IgD-negative memory B cell (primary cell): ENCODE data around the gene INHBB. TPM values are rescaled to one million over a fixed set of nuclear protein-coding genes. Genes with fewer than 3 reads are reported as not detected.

Experiments
- H3K27ac Mint-ChIP-seq, 3 donors: one replicate each; pipeline ENCODE4 v1.8.0; 2020 to 2022; ENCODE audit warnings: mild to moderate bottlenecking in 3 of 3, mixed read lengths in 3 of 3, moderate library complexity in 1 of 3
- H3K27me3 Mint-ChIP-seq: one replicate; pipeline ENCODE4 v1.8.0; 2021; ENCODE audit warnings: mixed read lengths
- H3K36me3 Mint-ChIP-seq: one replicate; pipeline ENCODE4 v1.8.0; 2020; ENCODE audit warnings: mild to moderate bottlenecking, mixed read lengths
- H3K4me1 Mint-ChIP-seq, 3 donors: one replicate each; pipeline ENCODE4 v1.8.0; 2020 to 2022; ENCODE audit warnings: mixed read lengths in 3 of 3, mild to moderate bottlenecking in 1 of 3
- H3K4me3 Mint-ChIP-seq, 4 donors: one replicate each; pipeline ENCODE4 v1.8.0; 2020 to 2022; ENCODE audit warnings: mild to moderate bottlenecking in 4 of 4, mixed read lengths in 4 of 4, moderate library complexity in 3 of 4
- H3K9me3 Mint-ChIP-seq, 3 donors: one replicate each; pipeline ENCODE4 v1.8.0; 2020 to 2021; ENCODE audit warnings: mixed read lengths in 3 of 3, mild to moderate bottlenecking in 1 of 3
- polyA plus RNA-seq: library from polyadenylated mRNA; unstranded; fragments of 300-500 nt; fragmentation: Illumina TruSeq; gene quantifications from one replicate; pipeline ENCODE4 v1.2.3, GENCODE V29; 2021

The INHBB gene
- polyA plus RNA-seq, 1 donor from 2014 or later, result not detected

DNA sequence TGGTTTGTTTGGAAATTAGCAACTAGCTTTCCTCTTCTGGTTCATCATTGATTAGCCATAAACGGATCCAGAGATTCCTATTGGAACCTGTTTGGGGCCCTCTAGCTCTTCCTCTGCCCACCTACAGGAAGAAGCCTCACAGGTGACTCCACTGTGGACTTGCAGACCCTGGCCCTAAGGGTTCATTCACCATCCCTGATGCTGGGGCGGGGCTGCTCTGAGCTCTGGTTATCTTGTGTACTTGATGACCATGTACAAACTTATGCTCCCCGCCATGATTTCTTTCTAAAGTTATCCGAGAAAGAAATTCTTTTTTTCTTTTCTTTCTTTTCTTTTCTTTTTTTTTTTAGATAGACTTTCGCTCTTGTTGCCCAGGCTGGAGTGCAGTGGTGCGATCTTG is 33.9 kb upstream of the INHBB start:
- H3K36me3 Mint-ChIP-seq, result no peaks in the 10 kb centered on the region
- H3K4me3 Mint-ChIP-seq, result peak overlapping the region in 1 of 4 donors; percentile 81
- H3K27ac Mint-ChIP-seq, result no peak overlapping the region
- H3K27me3 Mint-ChIP-seq, result peaks cover 11% of the 10 kb centered on the region
- peaks cover 17 to 24% (median 20%) of the 10 kb centered on the region in 3 donors for H3K4me1 Mint-ChIP-seq
- H3K9me3 Mint-ChIP-seq, result no peaks in the 10 kb centered on the region

DNA sequence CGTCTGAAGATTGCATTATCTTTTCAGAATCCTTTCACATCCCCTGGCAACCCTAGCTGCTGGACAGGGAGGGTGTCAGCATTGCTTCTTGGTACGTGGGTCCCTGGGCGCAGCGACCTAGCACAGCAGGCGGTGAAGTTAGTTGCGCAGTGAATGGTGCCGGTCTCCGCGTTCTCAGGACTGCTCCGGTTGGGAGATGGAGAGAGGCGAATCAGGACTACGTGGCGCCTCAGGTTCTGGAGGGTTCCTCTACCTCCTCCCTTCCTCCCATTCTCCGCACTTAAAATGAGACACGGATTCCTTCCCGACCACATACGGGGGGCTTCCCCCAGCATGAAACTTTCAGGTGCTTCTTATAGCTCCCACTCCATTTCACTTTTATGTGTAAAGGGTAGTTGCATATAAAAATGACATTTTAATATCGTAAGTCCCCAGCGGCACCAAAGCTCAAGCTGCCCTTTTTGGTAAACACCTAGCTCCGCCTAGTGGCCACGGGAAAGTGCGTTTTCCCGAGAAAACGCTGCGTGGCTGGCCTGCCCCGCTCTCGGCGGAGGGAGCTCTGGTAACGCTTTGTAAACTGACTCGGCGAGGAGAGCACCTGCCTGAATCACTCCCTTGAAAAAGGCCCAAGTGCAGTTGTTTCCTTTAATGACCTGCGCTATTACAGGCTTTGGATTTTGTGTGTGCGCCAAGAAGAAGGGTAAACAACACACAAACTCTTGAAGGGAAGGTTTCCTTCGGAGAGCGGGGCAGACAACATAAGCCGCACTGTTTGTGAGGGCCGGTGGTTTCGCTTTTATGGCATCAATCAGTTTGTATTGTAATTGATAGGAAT is 32.9 kb upstream of the INHBB start:
- Mint-ChIP-seq H3K27me3 (peaks cover 13% of the 10 kb centered on the region), H3K27ac (no peak overlapping the region), H3K36me3 (no peaks in the 10 kb centered on the region), H3K9me3 (no peaks in the 10 kb centered on the region), H3K4me1 (peaks cover 12 to 18% (median 16%) of the 10 kb centered on the region in 3 donors), H3K4me3 (peak overlapping the region; percentile 30 to 92 (median 82))

DNA sequence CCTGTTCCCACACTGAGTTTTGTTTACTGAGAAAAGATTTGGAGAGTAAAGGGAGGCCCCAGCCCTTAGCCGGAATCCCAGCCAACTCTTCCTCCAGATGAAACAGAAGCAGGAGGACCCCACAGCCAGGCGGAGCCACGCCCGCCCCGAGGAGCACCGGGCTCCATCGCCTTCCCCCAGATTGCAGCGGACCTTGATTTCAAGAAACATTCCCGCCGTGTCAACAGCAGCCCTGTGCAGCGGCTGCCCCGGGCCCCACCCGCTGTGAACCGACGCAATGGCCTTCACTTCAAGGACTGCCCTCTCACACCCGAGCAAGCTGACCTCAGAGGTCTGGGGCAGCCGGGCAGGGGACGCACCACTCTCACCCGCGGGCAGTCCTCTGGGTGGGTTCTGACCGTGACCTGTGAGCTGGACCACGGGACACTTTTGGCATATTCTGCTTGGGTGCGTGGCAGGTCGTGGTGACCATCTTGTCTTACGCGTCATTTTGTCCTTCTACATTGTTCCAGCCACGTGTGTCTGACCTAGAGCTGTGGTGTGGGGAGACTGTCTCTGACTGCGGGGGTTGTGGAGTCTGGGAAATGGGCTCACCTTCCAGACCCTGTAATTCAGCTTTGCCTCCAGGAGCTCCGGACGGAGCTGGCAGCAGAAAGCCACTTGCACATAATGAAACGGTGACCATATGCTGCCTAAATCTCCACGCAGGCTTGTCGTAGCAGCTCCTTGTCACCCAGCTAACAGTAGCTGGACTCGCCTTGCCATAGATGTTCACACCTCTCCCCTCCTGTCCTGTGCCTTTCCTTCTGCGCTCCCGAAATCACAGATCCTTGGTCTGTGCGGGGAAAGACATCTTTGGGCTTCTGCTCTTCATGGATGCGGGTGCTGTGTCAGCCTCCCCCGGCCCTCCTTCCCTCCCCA is 32.0 kb upstream of the INHBB start:
- Mint-ChIP-seq H3K27ac (no peak overlapping the region), H3K4me1 (peaks cover 11 to 18% (median 15%) of the 10 kb centered on the region in 3 donors), H3K36me3 (no peaks in the 10 kb centered on the region), H3K27me3 (peaks cover 13% of the 10 kb centered on the region), H3K4me3 (peak overlapping the region in 2 of 4 donors; percentile 76 to 82), H3K9me3 (no peaks in the 10 kb centered on the region)

DNA sequence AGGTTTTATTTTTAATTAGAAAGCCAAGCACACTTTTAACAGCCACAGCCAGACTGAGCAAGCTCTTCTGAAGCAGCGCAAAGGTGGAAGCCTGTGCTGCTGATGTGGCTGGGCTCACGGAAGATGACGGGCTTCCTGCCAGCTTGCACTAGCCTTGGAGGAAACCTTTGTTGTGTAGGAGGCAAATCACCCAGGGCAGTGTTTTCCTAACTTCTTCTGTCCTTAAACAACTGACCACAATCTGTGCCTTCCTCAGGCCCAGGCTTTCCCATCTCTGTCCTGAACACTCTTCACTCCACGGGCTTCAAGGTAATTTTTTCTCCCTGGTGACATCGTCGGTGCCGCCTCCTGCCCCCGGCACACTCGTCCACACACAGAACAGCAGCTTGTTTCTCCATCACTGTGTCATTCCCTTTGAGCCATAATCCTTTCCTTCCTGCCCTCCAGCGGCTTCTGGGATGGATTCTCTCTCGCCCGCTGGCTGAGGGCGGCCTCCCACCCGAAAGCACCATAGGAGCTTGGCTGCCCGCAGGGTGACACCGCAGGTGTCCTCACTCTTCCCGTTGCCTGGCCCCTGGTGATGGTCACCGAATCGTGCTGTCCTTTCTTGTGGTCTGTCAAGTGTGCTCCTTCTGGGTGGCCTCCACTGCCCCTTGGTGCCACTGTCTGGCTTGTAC is 31.1 kb upstream of the INHBB start:
- Mint-ChIP-seq H3K4me1 (peaks cover 11 to 18% (median 15%) of the 10 kb centered on the region in 3 donors), H3K27me3 (peaks cover 13% of the 10 kb centered on the region), H3K36me3 (no peaks in the 10 kb centered on the region), H3K27ac (peak overlapping the region in 1 of 3 donors; percentile 32), H3K4me3 (peak overlapping the region in 2 of 4 donors; percentile 76 to 82), H3K9me3 (no peaks in the 10 kb centered on the region)

DNA sequence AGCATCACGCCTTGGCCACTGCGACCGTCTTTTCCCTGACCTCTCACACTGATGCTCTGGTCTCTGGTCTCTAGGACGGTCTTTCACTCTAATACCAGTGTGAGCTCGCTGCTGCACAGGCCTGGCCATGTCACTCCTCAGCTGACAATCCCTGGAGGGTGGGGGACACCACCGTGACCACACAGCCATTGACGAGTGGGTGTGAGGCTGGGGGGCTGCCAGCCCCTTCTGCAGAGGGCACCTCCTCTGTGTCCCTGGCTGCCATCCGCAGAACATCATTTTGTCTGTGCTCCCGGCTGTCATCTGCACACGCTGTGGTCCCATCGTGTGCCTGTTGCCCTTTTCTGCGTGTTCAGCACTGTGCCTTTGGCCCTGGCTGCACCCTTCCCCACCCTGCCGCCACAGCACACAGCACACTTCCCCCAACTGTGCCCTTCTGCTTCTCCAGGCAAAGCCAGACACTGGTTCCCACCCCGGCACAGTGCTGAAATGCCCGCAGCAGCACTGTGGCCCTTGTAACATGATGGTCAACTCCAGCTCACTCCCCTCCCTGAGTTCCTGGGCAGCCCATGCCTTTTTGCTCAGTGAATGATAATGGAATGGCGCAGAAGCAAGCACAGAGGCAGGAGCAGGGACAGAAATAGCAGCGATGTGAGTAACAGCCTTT is 30.4 kb upstream of the INHBB start:
- Mint-ChIP-seq H3K36me3 (no peaks in the 10 kb centered on the region), H3K4me3 (peak overlapping the region in 1 of 4 donors; percentile 68), H3K27ac (peak overlapping the region in 1 of 3 donors; percentile 26), H3K27me3 (peaks cover 13% of the 10 kb centered on the region), H3K4me1 (peaks cover 8 to 14% (median 11%) of the 10 kb centered on the region in 3 donors), H3K9me3 (no peaks in the 10 kb centered on the region)

DNA sequence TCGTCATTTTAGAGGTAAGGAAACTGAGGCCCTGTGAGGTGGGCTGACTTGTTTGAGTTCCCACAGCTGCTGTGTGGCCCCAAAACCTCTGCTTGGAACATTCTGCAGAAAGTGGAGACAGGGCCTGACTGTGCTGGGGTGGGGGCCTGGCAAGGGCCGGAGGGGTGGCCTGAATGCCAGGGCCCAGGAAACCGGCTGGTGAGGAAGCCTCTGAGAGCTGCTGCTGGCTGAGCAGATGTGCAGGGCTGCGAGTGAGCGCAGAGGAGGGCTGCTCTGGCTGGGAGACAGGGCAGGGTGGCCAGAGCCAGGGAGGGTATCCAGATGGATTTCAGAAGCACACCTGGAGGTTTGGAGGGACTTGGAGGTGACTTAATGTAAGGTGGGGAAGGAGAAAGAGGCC is 29.9 kb upstream of the INHBB start:
- H3K9me3 Mint-ChIP-seq, result no peaks in the 10 kb centered on the region
- H3K27me3 Mint-ChIP-seq, result peaks cover 13% of the 10 kb centered on the region
- no peak overlapping the region for H3K4me3 Mint-ChIP-seq
- peaks cover 8 to 13% (median 10%) of the 10 kb centered on the region in 3 donors for H3K4me1 Mint-ChIP-seq
- no peaks in the 10 kb centered on the region for H3K36me3 Mint-ChIP-seq
- no peak overlapping the region for H3K27ac Mint-ChIP-seq

DNA sequence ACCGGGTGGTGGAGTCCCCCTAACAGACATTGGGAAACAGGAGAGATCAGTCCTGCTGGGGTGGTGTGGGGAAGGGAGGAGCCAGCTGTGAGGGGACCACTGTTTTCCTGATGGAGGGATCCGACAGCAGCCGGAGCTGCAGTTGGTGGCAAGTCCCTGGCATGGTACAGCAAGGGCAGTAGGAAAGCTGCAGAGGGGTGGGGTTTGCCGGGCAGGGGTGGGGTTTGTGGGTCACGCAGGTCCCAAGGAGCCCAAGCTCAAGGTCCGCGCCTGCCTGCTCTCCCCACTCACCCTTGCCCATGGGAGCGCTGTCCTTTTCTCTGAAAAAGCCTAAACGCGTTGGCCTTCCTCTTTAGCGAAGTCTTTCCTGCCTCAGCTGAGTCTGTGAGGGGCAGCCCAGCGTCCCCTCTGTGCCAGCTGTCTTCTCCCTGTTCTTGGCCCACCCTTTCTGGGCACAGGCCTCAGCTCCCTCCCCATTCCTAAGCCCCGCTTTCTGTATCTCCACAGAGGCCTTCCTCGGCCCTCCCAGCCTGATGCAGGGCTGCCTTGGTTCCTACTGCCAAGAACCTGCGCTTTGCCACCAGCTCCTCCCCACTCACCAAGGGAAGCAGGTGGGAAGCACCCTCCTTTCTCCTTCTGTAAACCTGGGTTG is 29.3 kb upstream of the INHBB start:
- H3K27me3 Mint-ChIP-seq, result peaks cover 13% of the 10 kb centered on the region
- peak overlapping the region in 1 of 3 donors; percentile 59 for H3K27ac Mint-ChIP-seq
- peaks cover 8 to 13% (median 10%) of the 10 kb centered on the region in 3 donors for H3K4me1 Mint-ChIP-seq
- H3K4me3 Mint-ChIP-seq, result no peak overlapping the region
- no peaks in the 10 kb centered on the region for H3K9me3 Mint-ChIP-seq
- H3K36me3 Mint-ChIP-seq, result no peaks in the 10 kb centered on the region

DNA sequence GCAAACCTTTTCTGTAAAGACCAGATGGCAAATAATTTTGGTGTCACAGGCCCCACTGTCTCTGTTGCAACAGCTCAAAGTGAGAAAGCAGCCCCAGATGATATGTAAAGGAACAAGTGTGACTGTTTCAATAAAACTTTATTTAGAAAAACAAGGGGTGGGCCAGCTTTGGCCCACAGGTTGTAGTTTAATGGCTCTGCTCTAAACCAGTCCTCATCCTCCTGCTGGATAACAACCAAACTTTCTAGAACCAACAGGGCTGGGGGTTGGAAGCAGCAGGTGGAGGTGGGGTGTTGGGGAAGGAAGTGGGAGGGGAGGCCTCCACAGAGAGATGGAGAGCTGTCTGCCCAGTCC is 28.8 kb upstream of the INHBB start:
- Mint-ChIP-seq H3K4me3 (no peak overlapping the region), H3K27me3 (peaks cover 13% of the 10 kb centered on the region), H3K36me3 (no peaks in the 10 kb centered on the region), H3K9me3 (no peaks in the 10 kb centered on the region), H3K4me1 (peaks cover 8 to 13% (median 10%) of the 10 kb centered on the region in 3 donors), H3K27ac (no peak overlapping the region)

DNA sequence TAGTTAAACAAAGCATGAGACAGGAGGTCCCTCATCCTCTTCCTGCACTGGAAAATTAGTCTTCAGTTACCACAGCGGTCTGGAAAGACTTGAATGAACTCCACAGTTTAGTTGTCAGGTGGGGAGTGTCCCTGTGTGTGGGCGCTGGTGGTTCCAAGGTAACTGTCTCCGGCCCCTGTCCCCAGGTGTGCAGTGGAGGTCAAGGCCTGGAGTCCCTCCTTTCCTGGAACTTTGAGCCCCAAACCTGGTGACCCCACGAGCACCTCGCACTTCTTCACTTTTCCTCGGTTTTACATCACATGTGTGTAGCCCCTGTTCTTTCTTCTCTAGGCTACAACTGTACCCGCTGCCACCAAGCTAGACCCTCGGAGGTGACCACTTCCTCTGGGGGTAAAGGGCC is 28.0 kb upstream of the INHBB start:
- H3K9me3 Mint-ChIP-seq, result no peaks in the 10 kb centered on the region
- H3K27me3 Mint-ChIP-seq, result peaks cover 13% of the 10 kb centered on the region

DNA sequence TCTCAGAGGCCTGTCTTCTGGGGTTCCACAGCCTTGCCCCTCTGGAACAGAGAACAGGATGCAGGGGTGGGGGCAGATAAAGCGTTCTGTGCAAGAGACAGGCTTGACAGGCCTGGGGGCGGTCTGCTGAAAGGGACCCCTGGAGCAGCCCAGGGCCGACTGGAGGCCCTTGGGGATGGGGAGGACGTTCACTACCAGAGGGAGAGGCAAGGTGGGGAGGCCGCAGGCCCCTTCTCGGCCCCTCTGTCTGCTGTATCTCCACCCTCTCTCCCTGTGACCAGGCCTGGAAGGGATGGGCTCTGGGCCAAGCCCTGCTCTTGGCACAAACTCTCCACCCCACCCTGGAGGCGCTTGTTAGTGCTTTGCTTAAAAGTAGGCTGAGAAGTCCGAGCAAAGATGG is 27.3 kb upstream of the INHBB start:
- Mint-ChIP-seq H3K36me3 (no peaks in the 10 kb centered on the region), H3K4me1 (peaks cover 0 to 4% (median 2%) of the 10 kb centered on the region in 3 donors), H3K27ac (peak overlapping the region in 1 of 3 donors; percentile 5)

More for the DNA sequence above, 28.0 kb upstream of the INHBB start:
- Mint-ChIP-seq H3K4me3 (no peak overlapping the region), H3K4me1 (peaks cover 5 to 9% (median 7%) of the 10 kb centered on the region in 3 donors), H3K36me3 (no peaks in the 10 kb centered on the region), H3K27ac (peak overlapping the region in 1 of 3 donors; percentile 5)

DNA sequence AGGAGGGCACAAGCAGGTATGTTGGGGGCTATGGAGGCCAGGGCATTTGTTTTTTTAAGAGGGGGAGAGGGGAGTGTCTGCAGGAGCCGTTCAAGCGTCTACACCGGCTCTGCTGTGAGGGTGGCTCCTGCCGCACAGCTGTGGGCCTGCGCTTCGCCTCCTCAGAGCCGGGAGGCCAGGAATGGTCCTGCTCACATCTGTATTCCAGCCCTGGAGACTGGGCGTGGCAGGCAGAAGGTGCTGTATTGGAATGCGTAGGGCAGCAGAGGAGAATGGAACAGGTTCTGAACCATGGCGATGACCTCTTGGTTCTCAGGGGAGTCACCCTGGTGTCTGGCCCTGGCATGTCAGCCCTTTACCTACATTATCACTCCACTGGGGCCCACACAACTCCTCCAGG is 26.8 kb upstream of the INHBB start:
- Mint-ChIP-seq H3K4me3 (no peak overlapping the region), H3K27me3 (peaks cover 11% of the 10 kb centered on the region), H3K27ac (no peak overlapping the region)

More for the DNA sequence above, 27.3 kb upstream of the INHBB start:
- H3K9me3 Mint-ChIP-seq, result peaks cover 0 to 1% (median 0%) of the 10 kb centered on the region in 3 donors
- no peak overlapping the region for H3K4me3 Mint-ChIP-seq
- H3K27me3 Mint-ChIP-seq, result peaks cover 13% of the 10 kb centered on the region

DNA sequence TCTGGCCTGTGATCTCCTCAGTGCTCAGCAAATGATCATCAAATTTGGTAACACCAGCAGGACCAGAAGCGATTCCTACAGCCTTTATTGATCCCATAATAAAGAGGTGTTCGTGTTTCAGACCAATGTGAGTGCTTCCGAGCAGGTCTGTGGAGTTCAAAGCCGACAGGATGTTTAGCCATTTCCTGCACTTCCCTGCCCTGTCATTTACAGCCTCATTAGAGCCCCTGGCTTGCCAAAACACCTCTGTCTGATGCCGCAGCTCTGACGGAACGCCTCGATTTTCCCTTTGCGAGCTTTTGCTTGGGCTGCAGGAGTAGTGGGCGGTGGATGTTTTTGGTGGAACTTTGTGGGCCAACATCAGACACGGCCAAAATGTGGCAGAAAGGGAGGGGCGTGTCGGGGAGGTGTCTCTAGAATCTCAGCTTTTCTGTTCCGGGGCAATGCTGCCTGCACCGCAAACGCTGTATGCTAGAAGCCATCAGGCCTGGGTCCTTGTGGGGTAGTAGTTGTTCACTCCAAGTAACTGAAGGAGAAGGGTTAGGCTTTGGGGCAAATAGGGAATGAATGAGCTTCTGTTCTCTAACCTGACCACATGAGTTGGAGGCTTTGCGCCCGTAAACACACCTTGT is 26.1 kb upstream of the INHBB start:
- peaks cover 9% of the 10 kb centered on the region for H3K27me3 Mint-ChIP-seq
- H3K4me3 Mint-ChIP-seq, result no peak overlapping the region
- no peak overlapping the region for H3K27ac Mint-ChIP-seq
- H3K9me3 Mint-ChIP-seq, result peaks cover 0 to 1% (median 0%) of the 10 kb centered on the region in 3 donors
- no peaks in the 10 kb centered on the region for H3K36me3 Mint-ChIP-seq
- H3K4me1 Mint-ChIP-seq, result peaks cover 0 to 3% (median 0%) of the 10 kb centered on the region in 3 donors

More for the DNA sequence above, 26.8 kb upstream of the INHBB start:
- no peaks in the 10 kb centered on the region for H3K36me3 Mint-ChIP-seq
- peaks cover 0 to 4% (median 2%) of the 10 kb centered on the region in 3 donors for H3K4me1 Mint-ChIP-seq
- peaks cover 0 to 1% (median 0%) of the 10 kb centered on the region in 3 donors for H3K9me3 Mint-ChIP-seq

DNA sequence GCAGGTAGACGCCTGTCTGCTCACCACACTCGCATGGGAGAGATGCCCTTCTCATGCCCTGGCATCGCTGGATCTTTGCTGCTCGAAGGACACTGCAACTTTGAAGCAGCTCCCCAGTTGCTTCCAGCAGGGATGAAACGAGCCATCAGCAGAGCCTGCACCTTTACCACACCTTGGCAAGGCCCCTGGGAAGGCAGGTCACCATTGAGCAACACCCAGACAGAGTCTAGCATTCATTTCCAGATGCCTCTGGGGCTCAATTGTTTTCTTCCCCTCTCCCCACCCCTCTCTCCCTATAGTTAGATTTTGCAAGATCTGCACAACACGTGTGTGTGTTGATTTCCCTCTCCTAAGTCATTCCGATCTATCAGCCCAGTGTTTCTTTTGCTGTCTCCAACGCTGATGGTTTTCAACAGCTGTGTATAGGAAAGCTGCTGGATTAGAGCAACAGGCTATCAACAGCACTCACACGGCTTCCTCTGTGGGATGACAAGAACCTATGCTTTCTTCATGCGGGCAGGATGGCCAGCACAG is 25.6 kb upstream of the INHBB start:
- Mint-ChIP-seq H3K27ac (peak overlapping the region in 1 of 3 donors; percentile 83), H3K36me3 (no peaks in the 10 kb centered on the region), H3K4me3 (no peak overlapping the region), H3K4me1 (no peaks in the 10 kb centered on the region), H3K27me3 (peaks cover 7% of the 10 kb centered on the region), H3K9me3 (peaks cover 0 to 1% (median 0%) of the 10 kb centered on the region in 3 donors)
